GM18873 (cell line): ENCODE results near the gene TRIO.

Source experiments
- ATAC-seq: cut with Tn5 transposase; IDR thresholded peaks from one replicate; pipeline ENCODE4 v1.9.1; 2021; ENCODE audit warnings: mild to moderate bottlenecking, moderate library complexity, moderate number of reproducible peaks; ENCODE audit not compliant: unreplicated experiment, low FRiP score

Gene TRIO

DNA sequence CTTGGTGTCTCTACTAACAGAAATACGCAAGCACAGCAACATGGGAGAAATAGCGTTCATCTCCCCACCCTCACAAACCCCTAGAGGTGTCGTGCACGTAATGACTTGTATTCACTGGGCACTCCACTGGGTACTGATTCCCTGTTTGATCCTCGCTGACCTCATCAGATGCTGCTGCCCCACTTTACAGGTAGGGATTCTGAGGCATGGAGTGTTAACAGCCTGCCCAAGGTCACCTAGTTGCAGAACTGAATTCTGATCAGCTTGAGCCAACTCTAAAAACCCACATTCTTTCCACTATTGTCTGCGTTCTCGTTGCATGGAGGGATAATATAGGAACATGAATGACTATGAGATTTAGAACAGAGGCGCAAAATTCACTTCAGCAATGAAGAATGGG lies 96.3 kb downstream of the TRIO start:
- ATAC-seq, result no peak

DNA sequence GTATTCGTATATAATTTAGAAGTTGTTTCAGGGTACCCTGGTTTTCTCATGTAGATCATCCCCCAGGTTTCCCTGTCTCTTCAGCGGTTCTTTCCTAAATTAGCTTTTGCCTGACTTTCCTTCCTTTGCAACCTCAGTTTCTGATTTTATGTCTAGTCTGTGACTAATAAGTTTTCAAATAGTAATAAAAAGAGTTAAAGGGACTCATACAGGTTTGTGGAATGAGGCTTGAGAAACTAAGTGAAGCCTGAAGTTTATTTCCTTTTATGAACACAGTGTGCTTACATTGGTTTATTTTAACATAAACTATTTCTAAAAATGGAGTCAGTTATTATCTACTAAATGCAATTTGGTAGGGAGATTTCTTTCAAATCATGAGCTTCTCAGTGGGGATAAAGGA lies 96.8 kb downstream of the TRIO start:
- ATAC-seq, result no peak

GRCh38 chr5:14240359-14240758 lies 97.2 kb downstream of the TRIO start:
- no peak for ATAC-seq

DNA sequence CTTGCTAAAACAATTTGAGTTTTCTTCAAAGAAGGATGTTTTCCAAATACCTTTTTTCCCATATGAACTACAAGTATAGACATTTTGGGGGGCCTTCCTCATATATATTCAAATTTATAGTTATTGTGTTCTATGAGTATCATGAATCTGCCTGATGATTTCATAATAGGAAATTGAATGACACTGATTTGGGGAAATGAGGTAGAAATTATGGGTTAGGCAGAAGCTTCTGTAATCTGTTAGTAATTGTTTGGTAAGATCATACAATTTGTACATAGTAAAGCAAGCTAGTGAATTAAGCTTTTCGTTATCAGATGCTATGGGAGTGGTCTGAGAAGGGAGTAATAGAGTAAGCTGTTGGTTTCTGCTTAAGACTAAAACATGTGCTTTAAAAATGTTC lies 98.0 kb downstream of the TRIO start:
- ATAC-seq, result no peak

DNA sequence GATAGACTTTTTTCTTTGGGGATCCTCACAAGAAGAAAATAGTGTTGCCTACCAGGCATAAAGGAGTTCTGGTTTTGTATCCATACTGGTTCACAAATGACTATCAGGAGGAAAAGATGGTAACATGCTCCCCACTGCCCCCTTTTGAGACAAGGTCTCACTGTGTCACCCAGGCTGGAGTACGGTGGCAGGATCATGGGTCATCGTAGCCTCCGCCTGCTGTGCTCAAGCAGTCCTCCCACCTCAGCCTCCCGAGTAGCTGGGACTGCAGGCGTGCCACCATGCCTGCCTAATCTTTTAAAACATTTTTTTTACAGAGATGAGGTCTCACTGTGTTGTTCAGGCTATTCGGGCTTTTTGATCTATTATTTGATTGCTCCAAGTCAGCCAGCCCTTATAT lies 99.3 kb downstream of the TRIO start:
- no peak for ATAC-seq

GRCh38 chr5:14242871-14243383 lies 99.8 kb downstream of the TRIO start:
- ATAC-seq, result no peak

DNA sequence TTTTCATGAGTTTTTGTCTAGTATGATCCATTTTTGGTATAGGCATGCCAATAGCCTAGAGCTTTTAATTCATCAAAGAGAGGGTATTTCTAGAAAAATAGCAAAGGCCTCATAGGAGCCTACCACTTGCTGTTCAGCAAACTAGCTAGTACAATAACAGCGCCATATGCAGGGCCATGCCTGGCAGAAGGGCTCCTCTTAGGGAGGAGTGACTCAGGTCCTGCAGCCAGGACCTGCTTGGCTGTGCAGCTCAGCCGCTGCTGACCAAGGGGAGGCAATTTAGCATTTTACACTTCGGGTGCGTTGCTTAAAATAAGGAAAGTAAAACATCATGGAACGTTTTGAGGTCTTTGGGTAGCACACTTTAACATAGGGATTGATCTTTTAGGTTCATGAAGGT lies 100.6 kb downstream of the TRIO start:
- ATAC-seq, result no peak

- no peak for ATAC-seq
These were observed 101.6 kb downstream of the TRIO start for GRCh38 chr5:14244721-14245120.

DNA sequence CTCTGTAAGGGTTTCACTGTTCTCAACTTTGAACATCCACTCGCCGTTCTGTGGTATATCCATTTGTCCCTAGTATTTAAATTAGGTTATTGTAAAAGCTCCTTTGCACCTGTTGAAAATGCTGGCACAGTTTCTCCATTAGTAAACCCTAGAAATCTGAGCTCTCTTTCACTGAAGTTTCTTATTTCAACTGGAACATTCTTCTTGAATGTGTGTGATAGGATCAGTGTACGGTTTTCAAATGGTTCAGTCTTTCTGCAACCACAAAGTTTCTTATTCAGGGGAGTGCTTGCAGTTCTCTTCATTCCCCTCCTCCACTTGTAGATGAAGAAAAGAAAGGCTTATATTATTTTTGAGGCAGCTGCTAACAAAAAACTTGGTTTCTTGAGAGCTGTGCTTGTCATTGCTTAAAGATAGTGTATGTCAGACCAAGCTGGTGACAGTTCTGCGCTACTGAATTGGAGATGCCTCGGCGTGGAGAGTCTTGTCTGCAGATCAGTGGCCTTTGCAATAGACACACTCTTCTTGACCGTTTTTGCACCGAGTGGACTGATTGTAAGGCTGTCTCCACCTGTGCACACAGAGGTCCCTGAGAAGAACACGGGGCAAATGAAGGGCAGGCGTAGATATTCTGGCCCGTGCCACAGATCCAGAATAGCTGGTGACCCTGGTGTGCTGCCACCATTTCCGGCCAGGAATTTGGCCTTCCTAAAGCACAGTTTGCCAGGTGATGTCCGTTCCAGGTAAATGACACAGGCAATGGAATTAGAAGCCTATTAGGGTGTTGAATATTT lies 102.2 kb downstream of the TRIO start:
- ATAC-seq, result no peak

DNA sequence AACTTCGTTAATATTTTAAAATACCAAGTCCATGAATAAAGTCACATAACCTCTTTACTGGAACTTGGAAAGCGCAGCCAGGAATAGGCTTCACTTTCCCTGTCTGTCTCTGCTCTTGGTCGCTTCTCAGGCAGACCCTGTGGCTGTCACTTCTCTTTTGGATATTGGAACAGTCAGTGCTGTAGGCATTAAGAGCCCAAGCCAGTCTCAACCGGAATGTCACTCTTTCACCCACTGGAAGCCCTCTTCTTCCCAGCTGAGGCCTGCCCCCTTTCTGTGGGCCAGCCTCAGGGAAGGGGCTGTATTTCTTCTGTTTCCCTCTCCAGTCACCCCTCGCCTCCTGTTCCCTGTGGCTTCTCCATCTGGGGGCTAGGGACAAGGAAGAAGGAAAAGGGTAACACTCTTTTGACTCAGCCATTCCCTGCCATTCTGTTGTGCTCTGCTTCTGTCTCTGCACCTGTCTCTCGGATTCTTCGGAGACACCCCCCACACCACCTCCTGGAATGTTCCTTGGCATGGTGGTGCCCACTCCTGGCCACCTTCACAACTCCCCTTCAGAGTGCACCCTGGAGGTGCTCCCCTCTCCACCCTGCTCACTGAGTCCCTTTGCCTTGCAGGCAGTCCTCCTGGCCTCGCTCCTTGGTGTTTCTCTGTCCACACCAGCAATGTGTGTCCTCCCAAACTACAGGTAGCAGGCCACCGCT lies 103.4 kb downstream of the TRIO start:
- ATAC-seq, result no peak

DNA sequence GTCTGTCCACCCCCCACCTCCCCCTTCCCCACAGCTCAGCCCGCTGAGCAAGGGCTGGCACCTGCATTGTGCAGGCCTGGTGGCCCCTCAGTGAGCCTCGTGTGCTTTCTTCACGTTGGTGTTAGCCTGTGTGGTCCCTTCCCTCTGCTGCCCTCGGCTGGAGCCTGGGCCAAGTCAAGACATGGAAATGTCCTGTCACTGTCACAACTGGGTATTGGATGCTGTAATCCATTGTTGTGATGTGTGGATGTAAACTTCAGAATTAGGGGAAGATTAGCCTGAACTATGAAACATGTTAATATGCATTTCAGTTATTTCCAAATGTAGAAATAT lies 103.9 kb downstream of the TRIO start:
- no peak for ATAC-seq

DNA sequence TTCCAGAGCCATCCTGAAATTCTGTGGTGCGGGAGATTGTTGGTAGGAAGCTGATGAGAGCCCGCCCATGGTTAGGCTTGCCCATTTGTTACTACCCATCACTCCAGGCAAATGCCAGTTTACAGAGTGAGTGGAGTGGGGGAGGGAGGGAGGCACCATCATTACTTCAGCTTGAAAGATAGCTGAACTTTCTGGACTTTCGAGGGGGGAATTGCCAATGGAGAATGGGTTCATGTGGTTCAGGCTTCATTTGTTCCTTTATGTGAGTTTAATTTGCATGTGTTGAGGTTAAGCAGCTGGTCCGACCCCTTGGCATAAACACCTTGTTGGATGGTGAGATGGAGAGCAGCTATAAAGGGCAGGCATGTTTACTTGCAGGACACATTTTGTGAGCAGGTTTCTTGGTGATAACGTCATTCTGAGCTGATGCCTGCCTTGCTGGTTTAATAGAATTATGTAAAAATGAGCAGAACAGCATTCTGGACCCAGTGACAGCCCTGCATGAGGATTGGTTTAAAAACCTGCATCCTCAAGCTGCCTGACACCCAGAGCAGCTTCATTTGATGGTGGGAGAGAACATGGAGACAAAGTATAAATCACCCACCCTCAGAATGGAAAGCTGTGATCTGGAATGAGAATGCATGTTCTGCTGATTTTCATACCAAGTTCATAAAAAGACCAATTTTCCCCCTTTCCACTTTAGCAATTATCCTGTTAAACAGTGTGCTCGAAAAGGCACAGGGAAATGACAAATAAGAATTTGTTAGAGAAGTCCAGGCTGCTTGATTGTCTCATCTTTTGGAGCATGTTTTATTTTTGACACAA lies 106.3 kb downstream of the TRIO start:
- no peak for ATAC-seq

GRCh38 chr5:14250084-14250695 lies 107.0 kb downstream of the TRIO start:
- no peak for ATAC-seq

- peak; percentile 41 for ATAC-seq
These were observed 107.9 kb downstream of the TRIO start for GRCh38 chr5:14250748-14251701.

DNA sequence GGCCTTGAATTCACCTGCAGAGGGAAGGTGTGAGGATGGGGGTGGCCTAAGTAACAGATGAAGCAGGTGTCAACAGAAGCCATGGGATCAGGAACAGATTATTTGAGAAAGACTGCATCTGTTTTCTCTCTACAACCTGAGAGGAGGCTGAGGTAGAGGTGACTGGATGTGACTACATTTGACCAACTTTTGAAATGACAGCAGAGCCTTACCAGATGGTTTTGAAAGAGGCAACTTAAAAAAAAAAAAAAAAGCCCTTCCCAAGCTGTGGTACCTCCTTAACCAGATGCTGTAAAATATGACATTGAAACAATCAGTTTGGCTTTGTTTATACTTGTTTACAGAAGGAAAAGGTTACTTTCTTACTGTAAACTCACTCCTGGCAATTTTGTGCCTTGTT lies 108.6 kb downstream of the TRIO start:
- ATAC-seq, result peak; percentile 47

- no peak for ATAC-seq
These were observed 109.7 kb downstream of the TRIO start for GRCh38 chr5:14252793-14253192.

- ATAC-seq, result no peak
These were observed 111.5 kb downstream of the TRIO start for GRCh38 chr5:14254686-14255085.

- ATAC-seq, result no peak
These were observed 113.0 kb downstream of the TRIO start for GRCh38 chr5:14256026-14256690.

- ATAC-seq, result no peak
These were observed 113.7 kb downstream of the TRIO start for GRCh38 chr5:14256756-14257393.
